Measurements from ENCODE around the gene NT5C1B. TPM values are rescaled to one million over a fixed set of nuclear protein-coding genes. Genes with fewer than 3 reads are reported as not detected.

Gene NT5C1B
- total and polyA plus RNA-seq, 3 donors from 2014 or later: 18.0 to 74.9 (median 59.4) TPM

DNA sequence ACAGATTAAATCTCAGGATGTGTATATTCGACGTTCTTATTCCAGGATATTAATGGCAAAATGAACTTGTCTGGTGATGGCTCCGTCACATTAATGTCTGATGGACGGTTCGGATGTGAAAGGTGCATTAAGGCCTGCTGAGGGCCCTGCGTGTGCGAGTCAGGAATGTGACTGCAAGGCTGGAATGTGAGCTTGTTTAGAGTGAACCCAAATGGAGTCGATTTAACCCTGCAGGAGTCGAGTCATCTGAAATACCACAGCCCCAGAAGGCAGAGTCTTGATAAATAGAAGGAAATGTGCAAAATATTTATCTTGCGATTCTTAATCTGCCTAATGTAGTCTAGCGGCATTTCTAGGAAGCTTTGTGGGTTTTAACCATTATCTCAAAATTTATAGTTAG, 73.3 kb downstream of the NT5C1B start:
- 66 to 74% methylated on average over 11 of the region's 11 CpGs for WGBS, 2 donors
- intact Hi-C loops (cut with DNase I; ENCODE audit: low total_unique reads): no loop called here
- H3K27ac ChIP-seq: no peak overlapping the region
- no peaks in the 10 kb centered on the region for H3K27me3 ChIP-seq
- no peaks in the 10 kb centered on the region for H3K9me3 ChIP-seq
- TF ChIP-seq POLR2A (IDR thresholded peaks at IDR 0.05): no peak
- TF ChIP-seq, protein P1, sequence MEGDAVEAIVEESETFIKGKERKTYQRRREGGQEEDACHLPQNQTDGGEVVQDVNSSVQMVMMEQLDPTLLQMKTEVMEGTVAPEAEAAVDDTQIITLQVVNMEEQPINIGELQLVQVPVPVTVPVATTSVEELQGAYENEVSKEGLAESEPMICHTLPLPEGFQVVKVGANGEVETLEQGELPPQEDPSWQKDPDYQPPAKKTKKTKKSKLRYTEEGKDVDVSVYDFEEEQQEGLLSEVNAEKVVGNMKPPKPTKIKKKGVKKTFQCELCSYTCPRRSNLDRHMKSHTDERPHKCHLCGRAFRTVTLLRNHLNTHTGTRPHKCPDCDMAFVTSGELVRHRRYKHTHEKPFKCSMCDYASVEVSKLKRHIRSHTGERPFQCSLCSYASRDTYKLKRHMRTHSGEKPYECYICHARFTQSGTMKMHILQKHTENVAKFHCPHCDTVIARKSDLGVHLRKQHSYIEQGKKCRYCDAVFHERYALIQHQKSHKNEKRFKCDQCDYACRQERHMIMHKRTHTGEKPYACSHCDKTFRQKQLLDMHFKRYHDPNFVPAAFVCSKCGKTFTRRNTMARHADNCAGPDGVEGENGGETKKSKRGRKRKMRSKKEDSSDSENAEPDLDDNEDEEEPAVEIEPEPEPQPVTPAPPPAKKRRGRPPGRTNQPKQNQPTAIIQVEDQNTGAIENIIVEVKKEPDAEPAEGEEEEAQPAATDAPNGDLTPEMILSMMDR (IDR thresholded peaks at IDR 0.05): no peak
- DNase-seq: no peak
- H3K36me3 ChIP-seq (ENCODE audit: low read depth, missing control alignments): no peaks in the 10 kb centered on the region
- peaks cover 8% of the 10 kb centered on the region for H3K4me1 ChIP-seq
- no peak overlapping the region for H3K4me3 ChIP-seq

DNA sequence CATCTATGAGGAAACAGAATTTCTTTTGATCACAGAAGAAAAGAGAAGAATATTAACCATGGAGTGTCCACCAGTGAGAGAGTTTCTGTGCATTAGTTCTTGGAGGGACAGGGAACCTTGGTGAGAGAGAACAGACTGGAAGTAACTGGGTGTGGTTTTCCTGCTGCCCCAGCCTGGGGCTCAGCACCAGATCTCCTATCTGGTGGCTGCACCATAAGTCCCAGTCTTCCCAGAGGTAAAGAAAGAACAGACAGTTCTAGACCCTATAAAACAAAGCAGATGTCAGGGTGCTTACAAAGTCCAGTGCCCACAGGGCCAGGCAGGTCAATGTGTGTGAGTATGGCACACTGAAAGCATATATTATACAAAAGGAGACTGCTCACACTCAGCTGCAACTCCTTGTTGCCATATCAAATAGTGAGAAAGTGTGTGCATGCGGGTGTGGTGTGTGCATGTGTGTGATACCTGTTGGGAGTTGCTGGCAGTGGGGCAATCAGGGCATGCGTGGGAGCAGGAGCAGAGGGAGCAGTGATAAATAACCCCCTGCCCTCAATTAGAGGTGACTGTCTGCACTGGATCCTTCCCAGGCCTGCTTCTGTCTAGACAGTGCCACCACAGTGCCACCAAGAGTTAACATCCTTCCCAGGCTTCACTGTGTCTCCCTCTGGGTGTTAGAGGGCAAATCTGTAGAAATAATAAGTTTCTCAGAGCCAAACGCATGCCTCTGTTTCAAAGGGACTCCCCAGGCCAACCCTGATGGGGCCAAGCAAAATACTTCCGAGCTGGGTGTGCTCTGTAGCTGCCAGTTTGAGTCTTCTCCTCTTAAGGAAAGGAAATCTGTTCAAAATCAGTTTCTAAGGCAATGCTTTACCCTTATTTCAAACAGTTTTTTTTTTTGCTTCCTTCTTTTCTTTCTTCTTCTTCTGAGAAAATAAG, 74.6 kb downstream of the NT5C1B start:
- Histone ChIP-seq H3K4me3 (no peak overlapping the region), H3K4me1 (no peaks in the 10 kb centered on the region), H3K9me3 (no peaks in the 10 kb centered on the region), H3K27ac (no peak overlapping the region), H3K36me3 (ENCODE audit: low read depth, missing control alignments) (no peaks in the 10 kb centered on the region), H3K27me3 (no peaks in the 10 kb centered on the region)
- TF ChIP-seq, protein P1 (IDR thresholded peaks at IDR 0.05): no peak
- no peak for TF ChIP-seq POLR2A (IDR thresholded peaks at IDR 0.05)
- DNase-seq: no peak
- 60 to 69% methylated on average over 4 of the region's 4 CpGs for whole genome bisulfite sequencing, 2 donors
- intact Hi-C loops (cut with DNase I; ENCODE audit: low total_unique reads): no loop called here

Small RNA genes within 50 kb of the gene (small RNA-seq; reads per million reads assigned to genes)
- gene RNU6-1215P: 0 reads per million in 2 donors

Other genes with a start within 250 kb of the NT5C1B start
- gene RDH14, start 28.9 kb downstream of the NT5C1B start, total RNA-seq: 10 to 100 TPM; 30.7 to 37.2 TPM
- gene RDH14, start 28.9 kb downstream of the NT5C1B start, polyA plus RNA-seq (ENCODE audit: insufficient read depth, low read depth, low replicate concordance): 40.1 TPM

Measured in testis (tissue), 3 donors.